Activated CD4-positive, alpha-beta T cell treated with anti-CD3 and anti-CD28 coated beads for 36 hours (primary cell): ENCODE measurements around the gene OTOP3. TPM values are rescaled to one million over a fixed set of nuclear protein-coding genes. Genes with fewer than 3 reads are reported as not detected.
"Not testable (repeated sequence)": the region's sequence is repeated elsewhere in the genome, so short reads cannot be mapped to it uniquely, and the experiment has no call there.

Source experiments
- ATAC-seq: fragments of 200-7000 bp; cut with Tn5 transposase; one replicate; pipeline ENCODE4 v1.10.0; 2021; ENCODE audit warnings: mild to moderate bottlenecking, moderate library complexity
- CTCF ChIA-PET: fragments of 350-600 bp; sonication (Branson Sonifier 250); formaldehyde crosslinking; loops from one replicate; lab custom pipeline; 2021; ENCODE audit warnings: antibody characterized with exemption; lab: Charles Lee
- POLR2A ChIA-PET: fragments of 350-600 bp; sonication (Branson Sonifier 250); formaldehyde crosslinking; loops from one replicate; lab custom pipeline; 2021; ENCODE audit warnings: antibody characterized with exemption, inconsistent platforms; lab: Charles Lee
- DNase-seq: peaks from one replicate; pipeline ENCODE4 v3.0.0-alpha.2; 2020
- H3K27ac Mint-ChIP-seq: one replicate; pipeline ENCODE4 v1.8.0; 2021; ENCODE audit warnings: mixed read lengths
- H3K27me3 Mint-ChIP-seq: one replicate; pipeline ENCODE4 v1.8.0; 2021; ENCODE audit warnings: mixed read lengths
- H3K36me3 Mint-ChIP-seq: one replicate; pipeline ENCODE4 v1.8.0; 2021; ENCODE audit warnings: low read depth, mixed read lengths
- H3K4me1 Mint-ChIP-seq: one replicate; pipeline ENCODE4 v1.8.0; 2021; ENCODE audit warnings: mixed read lengths
- H3K4me3 Mint-ChIP-seq: one replicate; pipeline ENCODE4 v1.8.0; 2021; ENCODE audit warnings: mild to moderate bottlenecking, moderate library complexity, mixed read lengths
- H3K9me3 Mint-ChIP-seq: one replicate; pipeline ENCODE4 v1.8.0; 2021; ENCODE audit warnings: low read depth, mixed read lengths
- intact Hi-C, 2 experiments: fragments of 100-400 bp; cut with DNase I in 1 of 2; cut with micrococcal nuclease in 1 of 2; formaldehyde crosslinking; loops; one replicate each; pipeline versions ENCODE4 v1.14.2 to v1.15.1; 2022 to 2024; cut with DNase I, micrococcal nuclease
- total RNA-seq, 2 experiments: library from RNA; stranded (reverse); gene quantifications; one replicate each; pipeline ENCODE4 v1.2.3, GENCODE V29; 2021

Gene OTOP3
- total RNA-seq, 2 experiments from 2014 or later: not detected

GRCh38 chr17:74964988-74965622 is 29.4 kb downstream of the OTOP3 start:
- H3K4me3 Mint-ChIP-seq: no peak overlapping the region
- intact Hi-C loops: loop anchor here (5.0 kb wide), 5 partner anchors 67 to 237 kb away; partner anchors contain the start of gene NT5C (in 1 of the 2)
- no peaks in the 10 kb centered on the region for H3K36me3 Mint-ChIP-seq
- CTCF ChIA-PET: no interaction called here
- H3K4me1 Mint-ChIP-seq: peaks cover 6% of the 10 kb centered on the region
- H3K27ac Mint-ChIP-seq: no peak overlapping the region
- no peaks in the 10 kb centered on the region for H3K27me3 Mint-ChIP-seq
- DNase-seq: no peak
- no peaks in the 10 kb centered on the region for H3K9me3 Mint-ChIP-seq
- POLR2A ChIA-PET: no interaction called here
- no peak for ATAC-seq

DNA sequence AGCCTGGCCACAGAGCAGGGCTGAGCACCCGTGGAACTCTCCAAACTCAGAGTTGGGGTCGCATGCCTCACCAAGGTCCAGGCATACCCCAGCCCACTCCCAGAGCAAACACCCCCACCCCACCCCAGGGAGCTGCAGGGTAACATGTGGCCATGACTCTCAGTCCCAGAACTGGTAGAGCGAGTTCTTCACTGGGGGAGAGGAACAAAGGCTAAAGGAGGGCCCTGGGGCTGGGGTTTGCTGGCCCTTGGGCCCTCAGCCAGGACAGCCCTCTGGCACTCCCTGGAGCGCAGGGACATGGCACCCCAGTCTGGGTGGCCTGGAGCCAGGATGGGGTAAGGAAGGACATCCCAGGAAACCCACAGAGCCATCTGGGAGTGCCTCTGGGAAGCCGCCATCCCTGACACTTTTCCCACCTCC is 32.7 kb downstream of the OTOP3 start:
- ATAC-seq: no peak
- peaks cover 9% of the 10 kb centered on the region for H3K4me1 Mint-ChIP-seq
- ChIA-PET CTCF (interaction anchor here (0.6 to 2.8 kb wide), 2 partner anchors 10 to 321 kb away, joined by 3 to 12 read pairs; partner anchors contain the start of gene SLC25A19), POLR2A (no interaction called here)
- no peak for DNase-seq
- H3K27ac Mint-ChIP-seq: no peak overlapping the region
- H3K36me3 Mint-ChIP-seq: no peaks in the 10 kb centered on the region
- no peaks in the 10 kb centered on the region for H3K9me3 Mint-ChIP-seq
- intact Hi-C loops: no loop called here
- no peak overlapping the region for H3K4me3 Mint-ChIP-seq
- peaks cover 5% of the 10 kb centered on the region for H3K27me3 Mint-ChIP-seq

GRCh38 chr17:74969501-74969900 is 33.8 kb downstream of the OTOP3 start:
- H3K27ac Mint-ChIP-seq, ATAC-seq, DNase-seq, intact Hi-C loops, H3K4me1 Mint-ChIP-seq, H3K27me3 Mint-ChIP-seq, H3K4me3 Mint-ChIP-seq, H3K36me3 Mint-ChIP-seq, H3K9me3 Mint-ChIP-seq: not testable (repeated sequence)
- POLR2A ChIA-PET: interaction anchor here (0.6 kb wide), 1 partner anchor 33 kb away, joined by 3 read pairs; no protein-coding TSS in a partner anchor
- CTCF ChIA-PET: interaction anchor here (0.8 to 10.6 kb wide), 4 partner anchors 7 to 162 kb away, joined by 3 to 82 read pairs (median 8); partner anchors contain the start of genes MRPL58 and NT5C

DNA sequence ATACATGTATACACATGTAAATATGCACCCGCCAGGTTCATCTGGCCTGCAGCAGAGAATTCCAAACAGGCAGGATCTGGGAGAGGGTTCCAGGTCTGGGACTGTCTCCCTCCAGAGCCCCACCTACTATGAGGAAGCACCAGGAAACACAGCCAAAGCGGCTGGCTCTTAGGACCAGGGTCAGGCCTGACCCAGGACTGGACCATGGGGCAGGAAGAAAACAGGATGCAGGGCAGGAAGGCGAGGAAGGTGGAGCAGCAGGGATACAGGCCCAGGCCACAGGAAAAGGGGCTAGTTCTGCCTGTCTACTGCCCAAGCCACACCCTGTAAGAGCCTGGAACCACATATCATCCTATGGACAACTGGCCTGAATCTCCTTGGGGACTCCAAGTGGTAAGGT is 34.7 kb downstream of the OTOP3 start:
- ChIA-PET POLR2A (interaction anchor here (0.6 kb wide), 1 partner anchor 33 kb away, joined by 3 read pairs; no protein-coding TSS in a partner anchor), CTCF (interaction anchor here (10.6 kb wide), 1 partner anchor 8 kb away, joined by 82 read pairs; no protein-coding TSS in a partner anchor)
- Mint-ChIP-seq H3K27ac (no peak overlapping the region), H3K27me3 (peaks cover 7% of the 10 kb centered on the region), H3K9me3 (no peaks in the 10 kb centered on the region), H3K4me3 (no peak overlapping the region), H3K36me3 (no peaks in the 10 kb centered on the region), H3K4me1 (peaks cover 9% of the 10 kb centered on the region)
- intact Hi-C loops: no loop called here
- DNase-seq (no peak), ATAC-seq (no peak)

GRCh38 chr17:74971069-74971841 is 35.6 kb downstream of the OTOP3 start:
- peaks cover 7% of the 10 kb centered on the region for H3K27me3 Mint-ChIP-seq
- no peak for DNase-seq
- H3K27ac Mint-ChIP-seq: no peak overlapping the region
- H3K4me1 Mint-ChIP-seq: peaks cover 9% of the 10 kb centered on the region
- no peaks in the 10 kb centered on the region for H3K9me3 Mint-ChIP-seq
- no peaks in the 10 kb centered on the region for H3K36me3 Mint-ChIP-seq
- ATAC-seq: no peak
- CTCF ChIA-PET: interaction anchor here (1.1 to 10.6 kb wide), 4 partner anchors 9 to 233 kb away, joined by 3 to 82 read pairs (median 19); partner anchors contain the start of gene CDR2L
- POLR2A ChIA-PET: interaction anchor here (1.8 kb wide), 1 partner anchor 10 kb away, joined by 6 read pairs; no protein-coding TSS in a partner anchor
- H3K4me3 Mint-ChIP-seq: peak overlapping the region; percentile 70
- intact Hi-C loops: no loop called here

DNA sequence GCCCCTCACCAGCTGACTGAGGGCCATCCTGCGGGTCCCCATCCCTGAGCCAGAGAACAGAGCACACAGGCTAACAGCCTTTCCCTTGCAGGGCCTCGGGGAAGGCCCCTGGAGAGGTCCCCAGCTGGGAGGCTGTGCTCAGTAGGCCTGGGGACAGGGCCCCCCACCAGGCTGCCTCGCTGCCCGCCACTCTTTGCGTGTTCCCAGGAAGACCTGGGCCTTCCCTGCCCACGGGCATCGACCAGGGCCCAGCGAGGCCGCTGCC is 36.1 kb downstream of the OTOP3 start:
- no peak for ATAC-seq
- DNase-seq: no peak
- Mint-ChIP-seq H3K36me3 (no peaks in the 10 kb centered on the region), H3K4me3 (peak overlapping the region; percentile 70), H3K4me1 (peaks cover 9% of the 10 kb centered on the region), H3K27me3 (peaks cover 7% of the 10 kb centered on the region), H3K27ac (no peak overlapping the region), H3K9me3 (no peaks in the 10 kb centered on the region)
- POLR2A ChIA-PET: interaction anchor here (0.6 to 1.8 kb wide), 2 partner anchors 10 to 94 kb away, joined by 4 to 6 read pairs; no protein-coding TSS in a partner anchor
- CTCF ChIA-PET: interaction anchor here (1.1 to 10.6 kb wide), 4 partner anchors 10 to 233 kb away, joined by 3 to 82 read pairs (median 19); partner anchors contain the start of gene CDR2L
- intact Hi-C loops: loop anchor here in 1 of 2 experiments (1.0 kb wide), 2 partner anchors 11 to 16 kb away; partner anchors contain the start of gene CDR2L

GRCh38 chr17:74972107-74972972 is 36.6 kb downstream of the OTOP3 start, which contains the start of gene HID1:
Gene HID1, minus strand, starts transcription at chr17:74972759. Its CDS starts 103 bp downstream, at chr17:74972656.
- CTCF ChIA-PET: interaction anchor here (0.6 to 10.6 kb wide), 7 partner anchors 10 to 260 kb away, joined by 3 to 82 read pairs (median 3); partner anchors contain the start of genes ARMC7 and CDR2L

GRCh38 chr17:74972973-74973328 is 37.3 kb downstream of the OTOP3 start:
- Mint-ChIP-seq H3K27me3 (peaks cover 7% of the 10 kb centered on the region), H3K9me3 (no peaks in the 10 kb centered on the region), H3K4me1 (peaks cover 9% of the 10 kb centered on the region), H3K4me3 (peak overlapping the region; percentile 70), H3K36me3 (no peaks in the 10 kb centered on the region), H3K27ac (no peak overlapping the region)
- no peak for DNase-seq
- ATAC-seq: no peak
- intact Hi-C loops: loop anchor here in 1 of 2 experiments (1.0 kb wide), 2 partner anchors 9 to 14 kb away; partner anchors contain the start of gene CDR2L
- ChIA-PET POLR2A (interaction anchor here (0.9 to 1.1 kb wide), 2 partner anchors 39 to 100 kb away, joined by 3 to 4 read pairs; partner anchors contain the start of genes FDXR and MRPL58), CTCF (interaction anchor here (0.6 to 10.6 kb wide), 6 partner anchors 11 to 259 kb away, joined by 3 to 82 read pairs (median 11); partner anchors contain the start of genes ARMC7 and CDR2L)

More at GRCh38 chr17:74972107-74972972, 36.6 kb downstream of the OTOP3 start, which contains the start of gene HID1:
- H3K4me3 Mint-ChIP-seq: peak within 1 kb of the TSS; percentile 70
- POLR2A ChIA-PET: interaction anchor here (0.6 to 1.8 kb wide), 4 partner anchors 11 to 99 kb away, joined by 3 to 6 read pairs (median 4); partner anchors contain the start of genes FDXR and MRPL58
- H3K9me3 Mint-ChIP-seq: no peaks in the 10 kb centered on the region
- intact Hi-C loops: loop anchor here in 1 of 2 experiments (1.0 kb wide), 2 partner anchors 10 to 15 kb away; partner anchors contain the start of gene CDR2L
- H3K36me3 Mint-ChIP-seq: no peaks in the 10 kb centered on the region
- peaks cover 7% of the 10 kb centered on the region for H3K27me3 Mint-ChIP-seq
- peaks cover 9% of the 10 kb centered on the region for H3K4me1 Mint-ChIP-seq
- peak; percentile 88 for DNase-seq
- H3K27ac Mint-ChIP-seq: no peak within 1 kb of the TSS
- ATAC-seq: peak; percentile 89

- Mint-ChIP-seq H3K4me1 (peaks cover 9% of the 10 kb centered on the region), H3K36me3 (no peaks in the 10 kb centered on the region), H3K4me3 (no peak overlapping the region), H3K27ac (no peak overlapping the region), H3K27me3 (peaks cover 7% of the 10 kb centered on the region), H3K9me3 (no peaks in the 10 kb centered on the region)
- DNase-seq (no peak), ATAC-seq (no peak)
- intact Hi-C loops: no loop called here
- POLR2A ChIA-PET: no interaction called here
- CTCF ChIA-PET: interaction anchor here (0.7 to 10.6 kb wide), 6 partner anchors 12 to 436 kb away, joined by 3 to 82 read pairs (median 7); partner anchors contain the start of genes CDR2L and MRPL58
These were observed 40.2 kb downstream of the OTOP3 start for GRCh38 chr17:74975943-74976342.

- H3K9me3 Mint-ChIP-seq: no peaks in the 10 kb centered on the region
- ATAC-seq: no peak
- H3K4me1 Mint-ChIP-seq: peaks cover 14% of the 10 kb centered on the region
- no peak for DNase-seq
- H3K27ac Mint-ChIP-seq: no peak overlapping the region
- intact Hi-C loops: no loop called here
- H3K27me3 Mint-ChIP-seq: peaks cover 7% of the 10 kb centered on the region
- ChIA-PET CTCF (interaction anchor here (2.1 to 10.6 kb wide), 2 partner anchors 11 to 16 kb away, joined by 9 to 82 read pairs; partner anchors contain the start of gene CDR2L), POLR2A (no interaction called here)
- no peaks in the 10 kb centered on the region for H3K36me3 Mint-ChIP-seq
- no peak overlapping the region for H3K4me3 Mint-ChIP-seq
These were observed 42.1 kb downstream of the OTOP3 start for GRCh38 chr17:74977802-74978201.
